GM10266 (cell line): ENCODE measurements around the gene PCCA.

Source experiments
- DNase-seq: peaks from one replicate; pipeline ENCODE4 v3.0.0; 2012; ENCODE audit errors: extremely low spot score
- CTCF ChIP-seq: IDR thresholded peaks from 2 replicates; pipeline ENCODE4 v1.5.1; 2012; ENCODE audit warnings: mild to moderate bottlenecking, low read depth; ENCODE audit not compliant: control insufficient read depth, insufficient read depth; ENCODE audit errors: missing control alignments

Gene PCCA

GRCh38 chr13:100110269-100110668 lies 21.4 kb downstream of the PCCA start:
- no peak for TF ChIP-seq CTCF
- no peak for DNase-seq

- TF ChIP-seq CTCF = no peak
- DNase-seq = no peak
These were observed 23.4 kb downstream of the PCCA start for GRCh38 chr13:100112186-100112838.

GRCh38 chr13:100115693-100116254 lies 26.9 kb downstream of the PCCA start:
- TF ChIP-seq CTCF = no peak
- no peak for DNase-seq

- DNase-seq = no peak
- no peak for TF ChIP-seq CTCF
These were observed 35.4 kb downstream of the PCCA start for GRCh38 chr13:100124265-100124664.

- no peak for DNase-seq
- TF ChIP-seq CTCF = no peak
These were observed 37.1 kb downstream of the PCCA start for GRCh38 chr13:100125946-100126345.

GRCh38 chr13:100128373-100128772 lies 39.5 kb downstream of the PCCA start:
- TF ChIP-seq CTCF = no peak
- no peak for DNase-seq

GRCh38 chr13:100128838-100129237 lies 39.9 kb downstream of the PCCA start:
- TF ChIP-seq CTCF = no peak
- no peak for DNase-seq
